HepG2 (cell line): ENCODE measurements around the gene ECE2. TPM values are rescaled to one million over a fixed set of nuclear protein-coding genes. Genes with fewer than 3 reads are reported as not detected.

ENCODE experiments used
- BATF2 ChIP-seq: sonication (generic); formaldehyde crosslinking; IDR thresholded peaks from 2 replicates; pipeline ENCODE4 v1.8.0; 2022; ENCODE audit warnings: mild to moderate bottlenecking, missing genetic modification reagents, moderate library complexity
- FOXJ3 ChIP-seq: sonication (generic); formaldehyde crosslinking; IDR thresholded peaks from 2 replicates; pipeline ENCODE4 v1.4.0; 2020; ENCODE audit warnings: missing genetic modification reagents, mild to moderate bottlenecking, borderline replicate concordance
- FOXO4 ChIP-seq: sonication (generic); formaldehyde crosslinking; conservative IDR thresholded peaks from 2 replicates; pipeline ENCODE4 v1.8.1; 2023; ENCODE audit warnings: missing genetic modification reagents
- GATAD2A ChIP-seq: IDR thresholded peaks from 2 replicates; pipeline ENCODE4 v1.6.1; 2016
- HOXA3 ChIP-seq: sonication (generic); formaldehyde crosslinking; IDR thresholded peaks from 2 replicates; pipeline ENCODE4 v1.5.0; 2020; ENCODE audit warnings: missing genetic modification reagents
- MAFF ChIP-seq: IDR thresholded peaks from 2 replicates; pipeline ENCODE4 v1.6.1; 2011; ENCODE audit warnings: low read depth, low read length, improper control_type of control experiment
- NFATC3 ChIP-seq: sonication (generic); formaldehyde crosslinking; IDR thresholded peaks from 2 replicates; pipeline ENCODE4 v1.5.1; 2020; ENCODE audit warnings: mild to moderate bottlenecking, missing genetic modification reagents
- PRDM10 ChIP-seq: sonication (generic); formaldehyde crosslinking; IDR thresholded peaks from 2 replicates; pipeline ENCODE4 v1.4.0; 2020; ENCODE audit warnings: low read depth, missing genetic modification reagents
- REL ChIP-seq: sonication (generic); formaldehyde crosslinking; conservative IDR thresholded peaks from 2 replicates; pipeline ENCODE4 v1.8.0; 2022; ENCODE audit warnings: mild to moderate bottlenecking, missing genetic modification reagents, moderate library complexity
- TBX3 ChIP-seq: fragments of 450-650 bp; IDR thresholded peaks from 2 replicates; pipeline ENCODE4 v1.6.1; 2017; ENCODE audit warnings: antibody characterized with exemption, mild to moderate bottlenecking, inconsistent platforms, borderline replicate concordance
- TEAD2 ChIP-seq: sonication (generic); formaldehyde crosslinking; IDR thresholded peaks from 2 replicates; pipeline ENCODE4 v1.9.0; 2021; ENCODE audit warnings: missing genetic modification reagents
- TFE3 ChIP-seq: IDR thresholded peaks from 2 replicates; pipeline ENCODE4 v1.6.1; 2016
- THYN1 ChIP-seq: sonication (generic); formaldehyde crosslinking; IDR thresholded peaks from 2 replicates; pipeline ENCODE4 v1.8.1; 2023; ENCODE audit warnings: low read depth, mild to moderate bottlenecking, moderate library complexity, missing genetic modification reagents, borderline replicate concordance
- ZEB1 ChIP-seq: IDR thresholded peaks from 2 replicates; pipeline ENCODE4 v1.6.1; 2012; ENCODE audit warnings: mild to moderate bottlenecking, low read depth, inconsistent platforms; ENCODE audit not compliant: insufficient replicate concordance
- ZIK1 ChIP-seq: sonication (generic); formaldehyde crosslinking; IDR thresholded peaks from 2 replicates; pipeline ENCODE4 v1.5.0; 2020; ENCODE audit warnings: mild to moderate bottlenecking, low read depth, missing genetic modification reagents, borderline replicate concordance
- ZNF235 ChIP-seq: sonication (generic); formaldehyde crosslinking; IDR thresholded peaks from 2 replicates; pipeline ENCODE4 v1.8.1; 2023; ENCODE audit warnings: mild to moderate bottlenecking, missing genetic modification reagents, borderline replicate concordance
- ZNF331 ChIP-seq: sonication (generic); formaldehyde crosslinking; IDR thresholded peaks from 2 replicates; pipeline ENCODE4 v1.4.0; 2020; ENCODE audit warnings: missing genetic modification reagents
- ZNF383 ChIP-seq: sonication (generic); formaldehyde crosslinking; IDR thresholded peaks from 2 replicates; pipeline ENCODE4 v1.4.0; 2020; ENCODE audit warnings: missing genetic modification reagents, mild to moderate bottlenecking, borderline replicate concordance
- ZZZ3 ChIP-seq: sonication (generic); formaldehyde crosslinking; IDR thresholded peaks from 2 replicates; pipeline ENCODE4 v1.4.0; 2020; ENCODE audit warnings: missing genetic modification reagents, mild to moderate bottlenecking, borderline replicate concordance
- polyA plus RNA-seq, 8 experiments: library from polyadenylated mRNA; depleted of rRNA in 3 of 8; stranded (reverse) in 7 of 8; unstranded in 1 of 8; fragments of >200 nt; fragmentation: Illumina TruSeq in 4 of 8; extraction: Trizol in 4 of 8; gene quantifications; 2 replicates each; pipeline versions ENCODE4 v1.2.1 to v1.2.3, GENCODE V29; 2011 to 2016; ENCODE audit warnings: low read depth in 4 of 8, missing spikeins in 1 of 8, mixed read lengths in 1 of 8; ENCODE audit not compliant: insufficient read depth in 1 of 8
- total RNA-seq, 5 experiments: library from RNA; depleted of rRNA; stranded (reverse); fragments of >200 nt; fragmentation: Illumina TruSeq; extraction: Trizol; gene quantifications; 2 replicates each; pipeline ENCODE4 v1.2.3, GENCODE V29; 2016; ENCODE audit warnings: low read depth in 1 of 5
- TF ChIP-seq, protein P1 (sequence below): sonication (generic); formaldehyde crosslinking; IDR thresholded peaks from 2 replicates; pipeline ENCODE4 v1.4.0; 2020; ENCODE audit warnings: mild to moderate bottlenecking, low read depth, missing genetic modification reagents

Gene ECE2
- total and polyA plus RNA-seq, 2 of the 13 experiments (the other 11 are each of a cell fraction or from before 2014, with no cell fraction given), result not detected

DNA sequence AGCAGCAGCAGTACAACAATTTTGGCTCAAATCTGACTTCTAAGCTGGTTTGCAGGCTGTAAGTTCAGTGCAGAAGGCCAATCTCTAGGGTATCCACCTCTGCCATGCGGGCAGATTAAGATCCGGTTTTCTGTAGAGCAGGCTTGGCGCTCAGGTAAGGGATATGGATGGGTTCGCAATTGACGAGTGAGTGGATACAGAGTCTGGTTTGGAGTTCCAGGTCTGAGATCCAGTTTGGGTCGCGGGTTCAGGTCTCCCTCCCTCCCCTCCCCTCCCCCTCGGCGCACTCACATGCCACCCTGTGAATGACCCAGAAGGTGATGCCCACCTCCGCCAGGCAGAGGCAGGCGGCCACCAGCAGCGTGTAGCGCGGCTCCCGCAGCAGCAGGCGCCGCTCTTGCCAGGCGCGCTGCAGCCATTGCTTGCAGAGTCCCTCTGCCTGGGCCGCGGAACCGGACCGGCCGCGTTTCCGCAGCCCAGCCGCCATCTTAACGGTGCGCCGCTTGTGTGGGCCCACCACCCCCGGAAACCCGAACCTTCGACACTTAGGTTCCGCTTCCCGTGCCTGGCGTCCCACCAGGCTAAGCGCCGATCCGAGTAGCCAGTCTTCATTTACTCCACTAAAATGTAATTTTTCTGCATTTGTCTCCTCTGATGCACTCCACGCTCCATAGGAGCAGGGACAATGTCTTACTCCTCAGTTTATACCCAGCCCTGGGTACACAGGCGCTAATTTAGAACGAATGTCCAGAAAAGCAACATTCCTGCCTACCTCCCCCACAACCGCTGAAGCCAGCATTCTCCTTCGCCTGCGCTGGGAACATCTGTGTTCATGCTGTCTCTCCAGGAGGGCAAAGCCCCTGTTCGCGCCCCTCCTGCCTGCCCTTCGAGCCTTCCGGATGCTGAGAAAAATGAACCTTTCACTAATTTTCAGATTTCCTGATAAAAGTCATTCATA, 27.1 kb upstream of the ECE2 start, which contains the start of gene ALG3 (continued):
- TF ChIP-seq PRDM10 (CRISPR knock-in tag), result no peak
- peak; percentile 84 for TF ChIP-seq ZNF331
- 0 out of 2 replicates have a peak, but pooled peaks have one; percentile 10 for TF ChIP-seq FOXO4 (CRISPR knock-in tag)
- 0 out of 2 replicates have a peak, but pooled peaks have one; percentile 62 for TF ChIP-seq ZIK1 (CRISPR knock-in tag)
- no peak for TF ChIP-seq TBX3
- TF ChIP-seq NFATC3, result no peak
- TF ChIP-seq GATAD2A, result 0 out of 2 replicates have a peak, but pooled peaks have one; percentile 45
- TF ChIP-seq ZNF235 (CRISPR knock-in tag), result peak; percentile 88
- TF ChIP-seq TEAD2 (CRISPR knock-in tag), result no peak
- TF ChIP-seq FOXJ3, result no peak
- peak; percentile 58; the same call in 1 of the 2 replicates for TF ChIP-seq TFE3 (CRISPR knock-in tag)
- no peak for TF ChIP-seq MAFF
- no peak for TF ChIP-seq REL (CRISPR knock-in tag)
- TF ChIP-seq, protein P1, sequence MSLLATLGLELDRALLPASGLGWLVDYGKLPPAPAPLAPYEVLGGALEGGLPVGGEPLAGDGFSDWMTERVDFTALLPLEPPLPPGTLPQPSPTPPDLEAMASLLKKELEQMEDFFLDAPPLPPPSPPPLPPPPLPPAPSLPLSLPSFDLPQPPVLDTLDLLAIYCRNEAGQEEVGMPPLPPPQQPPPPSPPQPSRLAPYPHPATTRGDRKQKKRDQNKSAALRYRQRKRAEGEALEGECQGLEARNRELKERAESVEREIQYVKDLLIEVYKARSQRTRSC, result peak; percentile 91; the same call in 1 of the 2 replicates
- no peak for TF ChIP-seq THYN1 (CRISPR knock-in tag)
- no peak for TF ChIP-seq BATF2 (CRISPR knock-in tag)
- TF ChIP-seq HOXA3 (CRISPR knock-in tag), result peak; percentile 97
- TF ChIP-seq ZEB1, result peak; percentile 7
- no peak for TF ChIP-seq ZNF383 (CRISPR knock-in tag)
- TF ChIP-seq ZZZ3, result peak; percentile 71; the same call in 1 of the 2 replicates
